Right lobe of liver (tissue), 6 donors: ENCODE results near the gene NPSR1. TPM values are rescaled to one million over a fixed set of nuclear protein-coding genes. Genes with fewer than 3 reads are reported as not detected.

Source experiments
- ATAC-seq, 4 donors: fragments of 200-7000 bp; cut with Tn5 transposase; one replicate each; pipeline ENCODE4 v1.9.1; 2020; ENCODE audit warnings: mild to moderate bottlenecking in 4 of 4, moderate library complexity in 4 of 4
- DNase-seq, 3 donors: peaks; one replicate each; pipeline ENCODE4 v3.0.0-alpha.2; 2020
- H3K27ac ChIP-seq, 3 donors: fragments of 200-600 bp; one replicate each; pipeline ENCODE4 v1.8.0; 2022
- H3K27me3 ChIP-seq, 2 donors: fragments of 200-600 bp; one replicate each; pipeline ENCODE4 v1.8.0; 2022
- H3K36me3 ChIP-seq, 4 donors: fragments of 200-600 bp; sonication (generic) in 1 of 4; one replicate each; pipeline versions ENCODE4 v1.5.1 to v1.8.0; 2017 to 2022; ENCODE audit warnings: control low read depth in 1 of 4
- H3K4me1 ChIP-seq, 4 donors: fragments of 200-600 bp; sonication (generic) in 1 of 4; one replicate each; pipeline versions ENCODE4 v1.5.1 to v1.8.0; 2017 to 2022; ENCODE audit warnings: control low read depth in 1 of 4
- H3K4me3 ChIP-seq, 3 donors: fragments of 200-600 bp; one replicate each; pipeline ENCODE4 v1.8.0; 2022
- H3K9me3 ChIP-seq, 4 donors: fragments of 200-600 bp; sonication (generic) in 1 of 4; one replicate each; pipeline versions ENCODE4 v1.5.1 to v1.8.0; 2017 to 2022; ENCODE audit warnings: control low read depth in 1 of 4
- POLR2A ChIP-seq: fragments of 450-650 bp; IDR thresholded peaks from one replicate; pipeline ENCODE4 v1.6.1; 2017; ENCODE audit warnings: antibody characterized with exemption, mild to moderate bottlenecking
- WGBS: methylation state at CpG from one replicate; pipeline ENCODE4 v1.1.6; 2018; ENCODE audit warnings: low coverage, low lambda C conversion rate; ENCODE audit not compliant: insufficient coverage; ENCODE audit errors: missing lambda C conversion rate; 5-methylcytosine and 5-hydroxymethylcytosine counted together
- intact Hi-C, 2 donors: fragments of 100-400 bp; cut with DNase I; formaldehyde crosslinking; loops; one replicate each; pipeline versions ENCODE4 v1.11.2 to v1.14.1; 2022
- total RNA-seq, 6 experiments: library from RNA; depleted of rRNA in 2 of 6; stranded (reverse); fragments of >200 nt in 2 of 6; fragmentation: NEBNext Ultra II Directional in 3 of 6; extraction: Animal tissue kit (Norgen Biotek cat#: 25700) in 3 of 6; gene quantifications; one replicate each; pipeline versions ENCODE4 v1.1.0 to v1.2.4, GENCODE V29; 2016 to 2023
- TF ChIP-seq, protein P1 (sequence below), 4 donors: fragments of 200-600 bp in 3 of 4; fragments of 450-650 bp in 1 of 4; IDR thresholded peaks; one replicate each; pipeline versions ENCODE4 v1.5.1 to v1.8.0; 2016 to 2022; ENCODE audit warnings: antibody characterized with exemption in 4 of 4, mild to moderate bottlenecking in 2 of 4
- donor health status: DM: no; HTN: yes; CAD: no.
- donor health status: DM: no; HTN: no; CAD: no.
- donor health status: DM: no; HTN: no; CAD: no.
- donor health status: DM: no; HTN: yes; CAD: no.
- donor health status: DM: no; HTN: yes; CAD: no.

The NPSR1 gene
- total RNA-seq, 6 experiments from 2014 or later = not detected

DNA sequence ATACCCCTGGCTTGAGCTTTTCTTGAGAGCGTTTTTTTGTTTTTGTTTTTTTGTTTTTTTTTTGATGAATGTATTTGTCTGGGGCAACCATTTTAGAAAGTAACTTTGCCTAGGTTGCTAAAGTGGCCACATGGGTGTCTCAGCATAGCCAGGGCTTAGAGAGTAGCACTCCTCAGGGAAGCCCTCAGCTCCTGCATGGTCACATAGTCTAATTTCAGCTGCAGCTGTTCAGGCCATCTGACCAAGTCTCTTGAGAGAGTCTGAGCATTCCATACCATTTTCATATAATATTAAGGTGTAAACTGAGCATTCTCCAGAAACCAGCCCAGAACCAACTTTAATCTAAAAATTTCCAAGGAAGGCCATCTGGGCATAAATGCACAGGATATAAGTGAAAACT, 186.4 kb downstream of the NPSR1 start:
- Histone ChIP-seq H3K36me3 (no peaks in the 10 kb centered on the region), H3K27me3 (no peaks in the 10 kb centered on the region), H3K27ac (no peak overlapping the region), H3K4me3 (no peak overlapping the region), H3K9me3 (no peaks in the 10 kb centered on the region), H3K4me1 (no peaks in the 10 kb centered on the region)
- WGBS = 50% methylated on average over 1 of the region's 1 CpG
- ATAC-seq (no peak), DNase-seq (no peak)
- intact Hi-C loops = no loop called here
- TF ChIP-seq, protein P1, sequence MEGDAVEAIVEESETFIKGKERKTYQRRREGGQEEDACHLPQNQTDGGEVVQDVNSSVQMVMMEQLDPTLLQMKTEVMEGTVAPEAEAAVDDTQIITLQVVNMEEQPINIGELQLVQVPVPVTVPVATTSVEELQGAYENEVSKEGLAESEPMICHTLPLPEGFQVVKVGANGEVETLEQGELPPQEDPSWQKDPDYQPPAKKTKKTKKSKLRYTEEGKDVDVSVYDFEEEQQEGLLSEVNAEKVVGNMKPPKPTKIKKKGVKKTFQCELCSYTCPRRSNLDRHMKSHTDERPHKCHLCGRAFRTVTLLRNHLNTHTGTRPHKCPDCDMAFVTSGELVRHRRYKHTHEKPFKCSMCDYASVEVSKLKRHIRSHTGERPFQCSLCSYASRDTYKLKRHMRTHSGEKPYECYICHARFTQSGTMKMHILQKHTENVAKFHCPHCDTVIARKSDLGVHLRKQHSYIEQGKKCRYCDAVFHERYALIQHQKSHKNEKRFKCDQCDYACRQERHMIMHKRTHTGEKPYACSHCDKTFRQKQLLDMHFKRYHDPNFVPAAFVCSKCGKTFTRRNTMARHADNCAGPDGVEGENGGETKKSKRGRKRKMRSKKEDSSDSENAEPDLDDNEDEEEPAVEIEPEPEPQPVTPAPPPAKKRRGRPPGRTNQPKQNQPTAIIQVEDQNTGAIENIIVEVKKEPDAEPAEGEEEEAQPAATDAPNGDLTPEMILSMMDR (IDR thresholded peaks at IDR 0.05) = no peak
- no peak for TF ChIP-seq POLR2A

DNA sequence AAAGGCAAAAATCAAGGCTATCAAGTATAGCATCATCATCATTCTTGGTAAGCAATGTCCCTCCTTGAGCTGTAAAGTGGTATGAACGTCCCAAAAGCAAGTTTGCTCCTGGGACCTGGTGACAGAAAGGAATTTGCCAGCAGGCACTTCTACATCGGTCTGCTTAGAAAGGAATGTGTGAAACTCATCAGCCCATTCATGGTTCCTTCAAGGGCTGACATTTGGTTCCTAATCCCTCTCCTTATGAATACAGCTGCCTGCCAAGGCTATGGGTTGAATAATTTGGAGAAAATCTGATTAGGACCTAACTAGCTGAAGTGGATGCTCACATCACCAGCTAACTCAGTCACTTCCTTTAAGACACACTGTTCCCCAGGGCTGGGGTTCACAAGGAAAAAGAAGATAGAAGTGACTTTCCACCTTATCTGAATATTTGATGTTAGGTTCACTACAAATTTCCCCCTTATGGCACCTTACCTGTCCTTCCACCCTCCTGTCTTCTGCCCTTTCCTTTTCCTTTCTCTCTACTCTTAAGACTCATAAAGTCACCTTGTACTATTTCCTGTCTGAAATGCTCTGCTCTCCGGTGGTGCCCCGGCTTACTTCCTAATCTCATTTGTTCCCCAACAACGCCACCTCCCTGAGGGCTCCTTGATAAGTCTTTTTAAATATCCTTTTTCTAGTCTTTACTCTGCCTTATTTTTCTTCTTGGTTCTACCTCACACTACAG, 187.1 kb downstream of the NPSR1 start:
- 24% methylated on average over 5 of the region's 5 CpGs for WGBS
- Histone ChIP-seq H3K36me3 (no peaks in the 10 kb centered on the region), H3K4me1 (no peaks in the 10 kb centered on the region), H3K27me3 (no peaks in the 10 kb centered on the region), H3K4me3 (no peak overlapping the region), H3K27ac (no peak overlapping the region), H3K9me3 (no peaks in the 10 kb centered on the region)
- intact Hi-C loops = no loop called here
- TF ChIP-seq, protein P1 (IDR thresholded peaks at IDR 0.05) = no peak
- TF ChIP-seq POLR2A = no peak
- ATAC-seq (no peak), DNase-seq (no peak)

DNA sequence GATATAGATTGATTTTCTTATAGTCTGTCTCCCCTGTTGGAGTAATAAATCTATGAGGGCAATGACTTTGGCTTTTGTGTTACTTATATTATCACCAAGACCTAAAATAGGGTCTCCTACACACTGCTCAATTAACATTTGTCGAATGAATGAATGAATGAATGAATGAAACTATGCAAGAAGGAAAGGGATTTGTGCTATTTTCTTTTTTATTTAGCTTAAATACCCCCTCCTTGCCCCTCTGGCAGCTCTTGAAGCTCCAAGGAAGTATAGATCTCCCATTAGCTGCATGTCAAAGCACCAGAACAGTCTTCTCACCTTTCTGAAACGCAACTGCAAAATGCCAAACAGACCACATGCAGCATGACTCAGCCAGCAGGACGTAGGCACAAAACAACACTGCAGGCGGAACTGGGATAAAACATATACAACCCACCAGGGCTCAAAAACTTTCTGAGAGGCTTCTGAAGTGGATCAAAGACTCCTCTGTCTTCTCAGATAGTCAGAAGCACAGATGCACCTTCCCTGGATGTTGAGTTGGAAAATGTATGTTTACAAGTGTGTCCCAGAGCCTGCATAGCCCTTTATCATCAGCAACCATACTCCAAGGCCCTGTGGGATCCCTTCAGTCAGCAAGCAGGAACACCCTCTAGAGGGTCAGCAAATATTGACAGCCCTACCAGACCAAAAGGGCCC, 187.8 kb downstream of the NPSR1 start:
- H3K36me3 ChIP-seq = no peaks in the 10 kb centered on the region
- intact Hi-C loops = no loop called here

DNA sequence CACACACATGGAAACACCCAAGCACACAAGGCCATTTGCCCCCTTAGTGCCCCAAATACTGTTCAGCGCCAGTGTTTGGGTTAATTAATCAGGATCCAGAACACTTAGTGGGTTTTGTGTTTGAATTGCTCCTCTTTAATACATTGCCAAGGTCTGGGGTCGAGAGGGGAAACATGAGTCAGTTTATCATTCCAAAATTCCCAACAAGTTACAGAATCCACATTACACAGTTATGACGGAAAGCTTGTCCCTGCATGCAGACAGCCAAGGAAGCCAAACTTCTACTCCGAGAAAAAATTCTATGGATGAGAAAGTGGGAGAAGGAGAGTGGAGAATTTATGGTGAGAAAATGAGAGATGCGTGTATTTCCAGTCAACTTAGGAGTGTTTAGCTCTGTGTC, 189.0 kb downstream of the NPSR1 start:
- no peaks in the 10 kb centered on the region for H3K9me3 ChIP-seq
- H3K36me3 ChIP-seq = no peaks in the 10 kb centered on the region
- no peaks in the 10 kb centered on the region for H3K27me3 ChIP-seq
- TF ChIP-seq POLR2A = no peak
- TF ChIP-seq, protein P1 (IDR thresholded peaks at IDR 0.05) = no peak
- ATAC-seq (no peak), DNase-seq (no peak)
- H3K4me1 ChIP-seq = no peaks in the 10 kb centered on the region
- no peak overlapping the region for H3K27ac ChIP-seq
- H3K4me3 ChIP-seq = no peak overlapping the region
- 62% methylated on average over 5 of the region's 5 CpGs for WGBS
- intact Hi-C loops = no loop called here

More for the DNA sequence above, 187.8 kb downstream of the NPSR1 start:
- H3K4me3 ChIP-seq = no peak overlapping the region
- no peak overlapping the region for H3K27ac ChIP-seq
- no peak for TF ChIP-seq POLR2A
- TF ChIP-seq, protein P1 (IDR thresholded peaks at IDR 0.05) = no peak
- DNase-seq (no peak), ATAC-seq (no peak)
- no peaks in the 10 kb centered on the region for H3K9me3 ChIP-seq
- 40% methylated on average over 4 of the region's 4 CpGs for WGBS
- H3K4me1 ChIP-seq = no peaks in the 10 kb centered on the region
- no peaks in the 10 kb centered on the region for H3K27me3 ChIP-seq
